NAMALWA (cell line): ENCODE data around the gene VSTM2B.

Source experiments
- DNase-seq: peaks from one replicate; pipeline ENCODE4 v3.0.0-alpha.2; 2015; ENCODE audit warnings: low spot score

Gene VSTM2B

DNA sequence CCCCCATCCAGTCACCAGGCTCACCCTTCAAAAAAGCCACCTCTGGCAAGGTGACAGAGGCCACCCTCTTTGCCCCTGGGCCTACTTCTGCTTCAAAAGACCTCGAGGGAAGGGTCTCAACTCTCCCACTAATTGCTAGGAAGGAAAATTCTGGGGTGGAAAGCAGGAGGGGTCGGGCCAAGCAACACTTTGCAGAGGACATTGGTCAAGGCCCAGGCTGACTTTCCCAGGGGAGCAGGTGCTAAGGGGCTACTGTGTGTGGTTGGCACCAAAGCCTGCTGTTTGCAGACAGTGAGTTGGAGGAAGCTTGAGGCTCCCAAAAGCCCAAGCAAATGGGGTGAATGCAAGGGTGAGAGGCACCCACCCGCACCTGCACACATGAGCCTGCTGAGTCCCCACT lies 28.6 kb upstream of the VSTM2B start:
- DNase-seq: no peak

DNA sequence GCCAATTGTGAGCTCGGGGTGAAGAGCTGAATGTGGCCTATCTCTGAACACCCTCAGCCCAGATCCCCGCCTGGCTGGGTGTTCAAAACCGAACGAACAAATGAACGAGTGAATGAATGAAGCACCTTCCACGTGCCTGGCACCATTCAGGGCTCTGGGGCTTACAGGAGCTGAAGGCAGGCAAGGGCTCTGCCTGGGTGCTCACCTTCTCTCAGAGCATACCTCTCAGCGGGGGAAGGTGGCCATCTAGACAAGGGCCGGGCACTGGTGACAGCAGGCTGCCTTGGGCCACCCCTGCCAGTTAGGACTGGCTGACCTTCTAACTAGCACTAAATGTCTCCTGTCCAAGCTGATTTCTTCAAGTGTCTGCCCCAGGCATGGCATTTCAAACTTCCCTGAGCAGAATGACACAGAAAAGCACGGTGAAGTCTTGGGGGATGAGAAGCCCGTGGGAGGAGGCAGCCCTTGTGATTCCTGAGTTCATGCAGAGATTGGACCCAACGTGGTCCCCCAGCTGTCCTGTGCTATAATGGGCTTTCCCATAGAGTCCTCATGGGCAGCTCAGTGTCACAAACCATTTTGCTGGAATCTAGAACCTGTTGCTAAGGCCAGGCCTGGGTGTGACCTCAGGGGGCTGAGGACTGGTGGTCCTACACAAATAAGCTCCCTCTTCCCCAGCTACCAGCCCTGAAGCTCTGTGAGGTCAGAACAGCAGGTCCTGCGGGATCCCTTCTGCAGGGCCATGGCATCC lies 27.9 kb upstream of the VSTM2B start:
- DNase-seq: no peak

DNA sequence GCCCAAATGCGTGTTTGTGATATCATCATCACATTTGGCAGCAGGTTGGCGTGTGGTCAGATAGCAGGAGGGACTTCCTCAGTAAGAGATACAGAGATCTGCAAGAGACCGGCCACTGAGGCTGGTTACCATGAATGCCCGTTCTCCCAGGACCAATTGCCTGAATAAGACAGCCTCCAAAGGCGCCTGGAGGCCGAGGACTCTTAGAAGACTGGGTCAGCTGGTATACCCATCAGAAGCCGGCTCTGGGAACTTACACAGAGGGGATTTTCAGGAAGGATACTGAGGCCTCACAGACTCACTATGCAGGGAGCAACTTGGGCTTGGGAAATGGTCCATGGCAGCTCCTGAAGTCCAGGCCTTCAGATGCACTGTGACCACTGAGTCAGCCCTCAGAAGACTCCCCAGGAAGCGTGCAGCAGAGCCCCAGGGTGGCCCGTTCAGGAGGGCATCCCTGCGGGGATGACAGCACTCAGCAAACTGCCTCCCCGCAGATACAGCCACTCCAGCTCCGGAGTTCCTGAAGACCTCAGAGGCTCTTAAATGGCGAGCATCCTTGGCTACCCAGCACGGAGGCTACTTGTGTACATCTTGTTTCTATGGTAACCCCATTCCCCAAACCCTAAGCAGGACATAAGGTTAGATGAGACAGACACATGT lies 26.4 kb upstream of the VSTM2B start:
- DNase-seq: no peak

- no peak for DNase-seq
These were observed 25.7 kb upstream of the VSTM2B start for GRCh38 chr19:29499921-29500590.

- DNase-seq: no peak
These were observed 23.8 kb upstream of the VSTM2B start for GRCh38 chr19:29501816-29502580.

- no peak for DNase-seq
These were observed 23.3 kb upstream of the VSTM2B start for GRCh38 chr19:29502581-29502850.

DNA sequence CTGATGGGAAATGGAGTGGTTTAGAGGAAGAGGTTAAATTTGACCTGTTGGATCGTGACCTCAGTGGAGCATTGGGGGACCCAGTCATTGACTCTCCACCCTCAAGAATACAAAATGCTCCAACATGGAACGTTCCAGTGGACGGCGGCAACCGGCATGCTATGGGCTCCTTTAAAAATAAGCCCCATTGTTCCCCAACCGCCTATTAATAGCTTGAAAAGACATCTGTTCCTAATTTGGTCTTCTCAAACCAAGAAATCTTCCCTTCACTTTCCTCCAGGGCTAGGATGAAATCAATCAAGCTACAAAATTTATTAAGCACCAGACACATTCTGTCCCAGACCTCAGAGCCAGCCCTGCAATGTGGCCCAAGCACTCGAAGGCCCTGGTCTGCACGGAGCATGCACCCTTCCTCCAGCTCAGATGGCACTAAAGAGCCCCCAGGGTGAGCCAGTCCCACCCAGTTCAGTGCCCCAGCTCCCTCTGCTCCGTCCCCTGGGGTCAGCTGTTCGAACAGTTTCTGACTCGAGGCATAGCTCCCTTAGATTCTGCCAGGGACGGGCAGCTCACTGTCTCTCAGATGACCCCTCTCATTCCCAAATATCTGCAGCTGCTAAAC lies 22.5 kb upstream of the VSTM2B start:
- no peak for DNase-seq

GRCh38 chr19:29503785-29504184 lies 22.0 kb upstream of the VSTM2B start:
- no peak for DNase-seq

GRCh38 chr19:29504454-29504853 lies 21.3 kb upstream of the VSTM2B start:
- DNase-seq: no peak

GRCh38 chr19:29505097-29505824 lies 20.5 kb upstream of the VSTM2B start:
- no peak for DNase-seq

- no peak for DNase-seq
These were observed 19.2 kb upstream of the VSTM2B start for GRCh38 chr19:29506619-29506911.

- DNase-seq: no peak
These were observed 18.5 kb upstream of the VSTM2B start for GRCh38 chr19:29507081-29507860.

DNA sequence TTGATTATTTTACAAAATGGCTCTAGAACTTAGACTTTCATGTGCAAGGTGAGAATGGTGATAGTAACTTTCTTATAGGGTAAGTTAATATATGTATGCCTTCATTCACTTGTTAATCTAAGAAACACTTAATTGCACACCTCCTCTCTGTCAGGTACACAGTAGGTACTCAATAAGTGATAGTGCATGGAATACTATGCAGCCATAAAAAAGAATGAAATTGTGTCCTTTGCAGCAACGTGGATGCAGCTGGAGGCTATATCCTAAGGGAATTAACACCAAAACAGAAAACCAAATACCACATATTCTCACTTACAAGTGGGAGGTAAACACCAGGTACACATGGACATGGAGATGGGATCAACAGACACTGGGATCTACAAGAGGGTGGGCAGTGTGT lies 17.6 kb upstream of the VSTM2B start:
- no peak for DNase-seq

GRCh38 chr19:29509456-29509855 lies 16.3 kb upstream of the VSTM2B start:
- DNase-seq: no peak

GRCh38 chr19:29510701-29511265 lies 15.0 kb upstream of the VSTM2B start:
- no peak for DNase-seq

DNA sequence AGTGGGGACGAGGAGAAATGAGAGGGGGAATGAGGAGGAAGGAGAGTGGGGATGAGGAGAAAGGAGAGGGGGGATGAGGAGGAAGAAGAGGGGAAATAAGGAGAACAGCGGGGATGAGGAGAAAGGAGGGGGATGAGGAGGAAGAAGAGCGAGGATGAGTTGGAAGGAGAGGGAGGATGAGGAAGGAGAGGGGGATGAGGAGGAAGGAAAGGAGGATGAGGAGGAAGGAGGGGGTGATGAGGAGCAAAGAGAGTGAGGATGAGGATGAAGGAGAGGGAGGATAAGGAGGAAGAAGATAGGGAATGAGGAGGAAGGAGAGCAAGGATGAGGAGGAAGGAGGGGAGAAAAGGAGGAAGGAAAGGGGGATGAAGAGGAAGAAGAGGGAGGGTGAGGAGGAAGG lies 14.0 kb upstream of the VSTM2B start:
- no peak for DNase-seq

DNA sequence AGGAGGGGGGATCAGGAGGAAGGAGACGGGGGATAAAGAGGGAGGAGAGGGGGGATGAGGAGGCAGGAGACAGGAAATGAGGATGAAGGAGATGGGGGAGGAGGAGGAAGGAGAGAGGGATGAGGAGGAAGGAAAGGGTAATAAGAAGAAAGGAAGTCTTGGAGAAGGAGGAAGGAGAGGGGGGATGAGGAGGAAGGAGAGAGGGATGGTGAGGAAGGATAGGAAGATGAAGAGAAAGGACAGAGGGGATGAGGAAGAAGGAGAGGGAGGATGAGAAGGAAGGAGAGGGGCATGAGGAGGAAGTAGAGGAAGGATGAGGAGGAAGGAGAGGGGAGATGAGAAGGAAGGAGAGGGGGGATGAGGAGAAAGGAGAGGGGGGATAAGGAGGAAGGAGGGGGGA lies 13.0 kb upstream of the VSTM2B start:
- DNase-seq: no peak

GRCh38 chr19:29514525-29515232 lies 11.1 kb upstream of the VSTM2B start:
- DNase-seq: peak; percentile 59

- DNase-seq: no peak
These were observed 10.6 kb upstream of the VSTM2B start for GRCh38 chr19:29515233-29515619.

DNA sequence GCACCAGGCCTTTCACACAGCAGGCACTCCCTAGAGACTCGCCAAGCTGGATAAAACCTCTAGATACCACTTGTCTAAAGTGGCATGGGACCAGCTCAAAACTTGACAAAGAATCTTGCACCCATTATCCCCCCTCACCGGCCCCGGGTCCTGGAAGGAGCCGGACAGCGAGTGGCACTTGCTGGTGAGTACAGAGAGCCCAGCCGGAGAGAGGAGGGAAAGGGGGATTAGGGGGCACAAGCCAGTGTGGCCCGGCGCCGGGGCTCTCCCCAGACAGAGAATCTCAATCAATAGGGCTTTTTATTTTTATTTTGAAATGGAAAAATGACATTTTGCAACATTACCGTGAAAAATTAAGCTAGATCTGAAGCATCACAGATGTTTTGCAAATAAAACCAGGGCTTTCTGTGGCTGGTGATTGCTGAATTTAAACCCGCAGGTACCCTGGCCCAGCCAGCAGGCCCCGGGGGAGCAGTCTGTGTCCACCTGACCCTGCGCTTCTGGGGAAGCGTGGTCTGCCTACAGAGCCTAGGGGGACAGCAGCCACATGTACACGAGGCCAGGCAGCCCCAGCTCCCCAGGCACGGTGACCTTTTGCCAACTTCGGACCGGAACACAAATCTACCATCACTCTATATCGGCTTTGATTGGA lies 10.0 kb upstream of the VSTM2B start:
- DNase-seq: peak; percentile 17
